ENCODE measurements around the gene MED13. TPM values are rescaled to one million over a fixed set of nuclear protein-coding genes. Genes with fewer than 3 reads are reported as not detected.

Gene MED13
- total RNA-seq, 2 donors from 2014 or later: 66.0 to 67.7 TPM

DNA sequence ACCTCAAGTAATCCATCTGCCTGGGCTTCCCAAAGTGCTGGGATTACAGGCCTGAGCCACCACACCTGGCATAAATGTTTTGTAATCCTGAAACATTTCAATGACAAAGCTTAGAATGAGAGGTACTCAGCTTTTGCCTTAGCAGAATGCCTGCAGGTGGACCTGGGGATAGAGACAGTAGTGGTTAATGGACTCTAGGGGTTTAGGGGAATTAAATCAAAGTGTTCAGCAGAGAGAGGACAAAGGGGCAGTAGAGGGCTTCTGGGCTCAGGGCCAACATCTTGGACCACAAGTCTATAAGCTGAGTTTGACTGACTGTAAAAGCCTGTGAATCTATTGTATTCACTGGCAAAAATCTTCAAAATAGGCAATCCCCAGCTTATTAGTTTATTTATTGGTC, 36.0 kb upstream of the MED13 start:
- Histone ChIP-seq H3K4me1 (ENCODE audit: control insufficient read depth, insufficient read depth, low read length) (no peaks in the 10 kb centered on the region), H3K4me3 (ENCODE audit: low read length) (no peak overlapping the region), H3K27me3 (ENCODE audit: control insufficient read depth, insufficient read depth, low read length, poor library complexity, severe bottlenecking) (no peaks in the 10 kb centered on the region), H3K9ac (ENCODE audit: extremely low read depth, low read length, poor library complexity, severe bottlenecking) (no peak overlapping the region), H3K36me3 (ENCODE audit: control insufficient read depth, insufficient read depth, low read length) (no peaks in the 10 kb centered on the region), H3K9me3 (ENCODE audit: control insufficient read depth, low read length) (no peaks in the 10 kb centered on the region), H3K27ac (ENCODE audit: low read depth, low read length) (no peak overlapping the region)
- no peak for DNase-seq
- Mint-ChIP-seq H3K27ac (no peak overlapping the region), H3K9me3 (no peaks in the 10 kb centered on the region), H3K4me3 (no peak overlapping the region), H3K27me3 (ENCODE audit: insufficient read depth) (peaks cover 4% of the 10 kb centered on the region), H3K4me1 (peaks cover 4% of the 10 kb centered on the region), H3K36me3 (ENCODE audit: low read depth) (no peaks in the 10 kb centered on the region)
- TF ChIP-seq, protein P1, sequence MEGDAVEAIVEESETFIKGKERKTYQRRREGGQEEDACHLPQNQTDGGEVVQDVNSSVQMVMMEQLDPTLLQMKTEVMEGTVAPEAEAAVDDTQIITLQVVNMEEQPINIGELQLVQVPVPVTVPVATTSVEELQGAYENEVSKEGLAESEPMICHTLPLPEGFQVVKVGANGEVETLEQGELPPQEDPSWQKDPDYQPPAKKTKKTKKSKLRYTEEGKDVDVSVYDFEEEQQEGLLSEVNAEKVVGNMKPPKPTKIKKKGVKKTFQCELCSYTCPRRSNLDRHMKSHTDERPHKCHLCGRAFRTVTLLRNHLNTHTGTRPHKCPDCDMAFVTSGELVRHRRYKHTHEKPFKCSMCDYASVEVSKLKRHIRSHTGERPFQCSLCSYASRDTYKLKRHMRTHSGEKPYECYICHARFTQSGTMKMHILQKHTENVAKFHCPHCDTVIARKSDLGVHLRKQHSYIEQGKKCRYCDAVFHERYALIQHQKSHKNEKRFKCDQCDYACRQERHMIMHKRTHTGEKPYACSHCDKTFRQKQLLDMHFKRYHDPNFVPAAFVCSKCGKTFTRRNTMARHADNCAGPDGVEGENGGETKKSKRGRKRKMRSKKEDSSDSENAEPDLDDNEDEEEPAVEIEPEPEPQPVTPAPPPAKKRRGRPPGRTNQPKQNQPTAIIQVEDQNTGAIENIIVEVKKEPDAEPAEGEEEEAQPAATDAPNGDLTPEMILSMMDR (conservative IDR thresholded peaks at IDR 0.05): no peak

DNA sequence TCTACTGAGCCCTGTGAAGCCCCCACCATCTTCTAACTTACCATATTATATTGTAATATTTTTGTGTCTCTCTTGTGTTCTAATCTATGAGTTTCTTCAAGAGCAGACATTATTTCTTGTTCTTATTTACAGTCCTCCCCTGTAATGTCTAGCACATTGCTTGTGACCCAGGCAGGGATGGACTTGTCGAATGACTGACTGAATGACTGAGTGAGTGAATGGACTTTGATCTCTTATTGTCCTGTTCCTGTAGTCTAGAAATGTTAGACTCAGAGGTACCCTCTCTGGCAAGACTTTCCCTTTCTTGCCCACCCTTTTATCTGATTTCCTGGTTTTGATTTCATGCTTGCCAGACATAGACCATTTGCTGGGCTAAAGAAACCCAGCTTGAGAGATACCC, 35.0 kb upstream of the MED13 start:
- Histone ChIP-seq H3K27ac (ENCODE audit: low read depth, low read length) (no peak overlapping the region), H3K27me3 (ENCODE audit: control insufficient read depth, insufficient read depth, low read length, poor library complexity, severe bottlenecking) (no peaks in the 10 kb centered on the region), H3K4me3 (ENCODE audit: low read length) (no peak overlapping the region), H3K9me3 (ENCODE audit: control insufficient read depth, low read length) (no peaks in the 10 kb centered on the region), H3K4me1 (ENCODE audit: control insufficient read depth, insufficient read depth, low read length) (no peaks in the 10 kb centered on the region), H3K36me3 (ENCODE audit: control insufficient read depth, insufficient read depth, low read length) (no peaks in the 10 kb centered on the region), H3K9ac (ENCODE audit: extremely low read depth, low read length, poor library complexity, severe bottlenecking) (no peak overlapping the region)
- peaks cover 2% of the 10 kb centered on the region for H3K27me3 Mint-ChIP-seq (ENCODE audit: insufficient read depth)
- no peak for DNase-seq
- WGBS, 2 experiments (ENCODE audit: insufficient coverage in 1 of 2, insufficient read length in 1 of 2): 100% methylated on average over 1 of the region's 1 CpG
- H3K9me3 Mint-ChIP-seq: no peaks in the 10 kb centered on the region
- no peak overlapping the region for H3K27ac Mint-ChIP-seq
- H3K4me3 Mint-ChIP-seq: no peak overlapping the region
- H3K4me1 Mint-ChIP-seq: peaks cover 4% of the 10 kb centered on the region
- TF ChIP-seq, protein P1 (conservative IDR thresholded peaks at IDR 0.05): no peak
- no peaks in the 10 kb centered on the region for H3K36me3 Mint-ChIP-seq (ENCODE audit: low read depth)

DNA sequence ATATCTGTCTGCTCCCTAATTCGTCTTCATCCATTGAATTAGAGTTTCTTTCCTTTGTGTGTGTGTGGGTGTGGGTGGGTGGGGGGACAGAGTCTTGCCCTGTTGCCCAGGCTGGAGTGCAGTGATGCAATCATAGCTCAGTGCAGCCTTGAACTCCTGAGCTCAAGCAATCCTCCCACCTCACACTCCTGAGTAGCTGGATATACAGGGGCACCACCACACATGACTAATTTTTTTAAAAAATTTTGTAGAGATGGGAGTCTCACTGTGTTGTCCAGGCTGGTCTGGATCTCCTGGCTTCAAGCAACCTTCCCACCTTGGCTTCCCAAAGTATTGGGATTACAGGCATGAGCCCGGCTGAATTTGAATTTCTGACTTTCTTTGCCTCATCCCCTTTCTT, 34.5 kb upstream of the MED13 start:
- Mint-ChIP-seq H3K36me3 (ENCODE audit: low read depth) (no peaks in the 10 kb centered on the region), H3K4me3 (no peak overlapping the region), H3K27ac (no peak overlapping the region), H3K9me3 (no peaks in the 10 kb centered on the region), H3K27me3 (ENCODE audit: insufficient read depth) (peaks cover 2% of the 10 kb centered on the region), H3K4me1 (peaks cover 4% of the 10 kb centered on the region)
- DNase-seq: no peak
- H3K9ac ChIP-seq (ENCODE audit: extremely low read depth, low read length, poor library complexity, severe bottlenecking): no peak overlapping the region
- no peaks in the 10 kb centered on the region for H3K9me3 ChIP-seq (ENCODE audit: control insufficient read depth, low read length)
- H3K4me1 ChIP-seq (ENCODE audit: control insufficient read depth, insufficient read depth, low read length): no peaks in the 10 kb centered on the region
- no peaks in the 10 kb centered on the region for H3K27me3 ChIP-seq (ENCODE audit: control insufficient read depth, insufficient read depth, low read length, poor library complexity, severe bottlenecking)
- no peak overlapping the region for H3K27ac ChIP-seq (ENCODE audit: low read depth, low read length)
- TF ChIP-seq, protein P1 (conservative IDR thresholded peaks at IDR 0.05): no peak
- no peak overlapping the region for H3K4me3 ChIP-seq (ENCODE audit: low read length)
- WGBS, 2 experiments (ENCODE audit: insufficient coverage in 1 of 2, insufficient read length in 1 of 2): 95 to 100% methylated on average over 1 to 2 of the region's 2 CpGs
- no peaks in the 10 kb centered on the region for H3K36me3 ChIP-seq (ENCODE audit: control insufficient read depth, insufficient read depth, low read length)

Data from endodermal cell (in vitro differentiated cells).